HK-2 (cell line): ENCODE data around the gene ERGIC3.

Experiments
- DNase-seq: peaks from one replicate; pipeline ENCODE4 v3.0.0-alpha.2; 2018; ENCODE audit not compliant: unreplicated experiment

Gene ERGIC3

GRCh38 chr20:35541783-35542662, at the start of gene ERGIC3:
Gene ERGIC3, plus strand, starts transcription at chr20:35542078. Its CDS starts 20 bp downstream, at chr20:35542098.
- peak; percentile 99 for DNase-seq

- DNase-seq: no peak
These were observed 49.5 kb upstream of the ERGIC3 start for GRCh38 chr20:35492352-35492751.

GRCh38 chr20:35496481-35496880, 45.4 kb upstream of the ERGIC3 start:
- DNase-seq: no peak

- no peak for DNase-seq
These were observed 44.6 kb upstream of the ERGIC3 start for GRCh38 chr20:35497320-35497719.

- no peak for DNase-seq
These were observed 44.1 kb upstream of the ERGIC3 start for GRCh38 chr20:35497780-35498189.

GRCh38 chr20:35499271-35499670, 42.6 kb upstream of the ERGIC3 start:
- DNase-seq: no peak

- DNase-seq: no peak
These were observed 39.5 kb upstream of the ERGIC3 start for GRCh38 chr20:35502352-35502751.

GRCh38 chr20:35503281-35503680, 38.6 kb upstream of the ERGIC3 start:
- no peak for DNase-seq

GRCh38 chr20:35503841-35504561, 37.9 kb upstream of the ERGIC3 start:
- DNase-seq: no peak

GRCh38 chr20:35504751-35505150, 37.1 kb upstream of the ERGIC3 start:
- DNase-seq: no peak

GRCh38 chr20:35506179-35506578, 35.7 kb upstream of the ERGIC3 start:
- no peak for DNase-seq

GRCh38 chr20:35506872-35507638, 34.8 kb upstream of the ERGIC3 start:
- no peak for DNase-seq

- no peak for DNase-seq
These were observed 33.2 kb upstream of the ERGIC3 start for GRCh38 chr20:35508493-35509218.

- no peak for DNase-seq
These were observed 30.7 kb upstream of the ERGIC3 start for GRCh38 chr20:35510951-35511735.

- DNase-seq: no peak
These were observed 30.0 kb upstream of the ERGIC3 start for GRCh38 chr20:35511814-35512420.

GRCh38 chr20:35514371-35514932, 27.4 kb upstream of the ERGIC3 start:
- DNase-seq: no peak

- no peak for DNase-seq
These were observed 26.5 kb upstream of the ERGIC3 start for GRCh38 chr20:35515341-35515740.

- DNase-seq: peak; percentile 80
These were observed 25.8 kb upstream of the ERGIC3 start for GRCh38 chr20:35515949-35516645.

GRCh38 chr20:35517125-35517524, 24.8 kb upstream of the ERGIC3 start:
- DNase-seq: no peak
